ENCODE data around the gene NPIPB8. TPM values are rescaled to one million over a fixed set of nuclear protein-coding genes. Genes with fewer than 3 reads are reported as not detected.
A peak's percentile ranks its signal among the peaks of the same experiment; 100 is the strongest.

The NPIPB8 gene
- total and polyA plus RNA-seq, 2 experiments from 2014 or later: 0.14 TPM; not detected in 1

GRCh38 chr16:28596115-28596630, 41.7 kb upstream of the NPIPB8 start:
- Histone ChIP-seq H3K27ac (ENCODE audit: low read depth) (no peak overlapping the region), H3K4me2 (no peak overlapping the region), H3F3A (replicated peaks; ENCODE audit: low read depth) (no peaks in the 10 kb centered on the region), H3K79me2 (replicated peaks; ENCODE audit: insufficient read depth) (no peaks in the 10 kb centered on the region), H3K27me3 (ENCODE audit: insufficient read depth) (no peaks in the 10 kb centered on the region), H3K36me3 (ENCODE audit: insufficient read depth) (no peaks in the 10 kb centered on the region), H2AFZ (0 out of 2 replicates have a peak overlapping the region, but pooled peaks have one; percentile 78), H3K4me1 (ENCODE audit: insufficient read depth) (peaks cover 4% of the 10 kb centered on the region; the same call in 1 of the 2 replicates), H4K20me1 (replicated peaks; ENCODE audit: insufficient read depth) (no peaks in the 10 kb centered on the region), H3K9me2 (ENCODE audit: insufficient read depth) (no peaks in the 10 kb centered on the region; the same call in 1 of the 2 replicates), H3K4me3 (no peak overlapping the region)
- peaks cover 21% of the 10 kb centered on the region for H3K4me1 Mint-ChIP-seq
- no peaks in the 10 kb centered on the region for H3K9me3 Mint-ChIP-seq
- no peak for TF ChIP-seq POLR2AphosphoS5 (IDR thresholded peaks at IDR 0.05; ENCODE audit: low read depth)
- TF ChIP-seq ETS1 (IDR thresholded peaks at IDR 0.05): no peak
- TF ChIP-seq ZNF462 (CRISPR knock-in tag; IDR thresholded peaks at IDR 0.05): no peak
- TF ChIP-seq EZH2phosphoT487 (IDR thresholded peaks at IDR 0.05; ENCODE audit: unreplicated experiment): no peak
- TF ChIP-seq STAT1 (IDR thresholded peaks at IDR 0.05; ENCODE audit: unreplicated experiment): no peak
- no peak for TF ChIP-seq ZNF114 (CRISPR knock-in tag; IDR thresholded peaks at IDR 0.05)
- TF ChIP-seq, protein P1, sequence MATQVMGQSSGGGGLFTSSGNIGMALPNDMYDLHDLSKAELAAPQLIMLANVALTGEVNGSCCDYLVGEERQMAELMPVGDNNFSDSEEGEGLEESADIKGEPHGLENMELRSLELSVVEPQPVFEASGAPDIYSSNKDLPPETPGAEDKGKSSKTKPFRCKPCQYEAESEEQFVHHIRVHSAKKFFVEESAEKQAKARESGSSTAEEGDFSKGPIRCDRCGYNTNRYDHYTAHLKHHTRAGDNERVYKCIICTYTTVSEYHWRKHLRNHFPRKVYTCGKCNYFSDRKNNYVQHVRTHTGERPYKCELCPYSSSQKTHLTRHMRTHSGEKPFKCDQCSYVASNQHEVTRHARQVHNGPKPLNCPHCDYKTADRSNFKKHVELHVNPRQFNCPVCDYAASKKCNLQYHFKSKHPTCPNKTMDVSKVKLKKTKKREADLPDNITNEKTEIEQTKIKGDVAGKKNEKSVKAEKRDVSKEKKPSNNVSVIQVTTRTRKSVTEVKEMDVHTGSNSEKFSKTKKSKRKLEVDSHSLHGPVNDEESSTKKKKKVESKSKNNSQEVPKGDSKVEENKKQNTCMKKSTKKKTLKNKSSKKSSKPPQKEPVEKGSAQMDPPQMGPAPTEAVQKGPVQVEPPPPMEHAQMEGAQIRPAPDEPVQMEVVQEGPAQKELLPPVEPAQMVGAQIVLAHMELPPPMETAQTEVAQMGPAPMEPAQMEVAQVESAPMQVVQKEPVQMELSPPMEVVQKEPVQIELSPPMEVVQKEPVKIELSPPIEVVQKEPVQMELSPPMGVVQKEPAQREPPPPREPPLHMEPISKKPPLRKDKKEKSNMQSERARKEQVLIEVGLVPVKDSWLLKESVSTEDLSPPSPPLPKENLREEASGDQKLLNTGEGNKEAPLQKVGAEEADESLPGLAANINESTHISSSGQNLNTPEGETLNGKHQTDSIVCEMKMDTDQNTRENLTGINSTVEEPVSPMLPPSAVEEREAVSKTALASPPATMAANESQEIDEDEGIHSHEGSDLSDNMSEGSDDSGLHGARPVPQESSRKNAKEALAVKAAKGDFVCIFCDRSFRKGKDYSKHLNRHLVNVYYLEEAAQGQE (IDR thresholded peaks at IDR 0.05; ENCODE audit: unreplicated experiment): no peak
- no peak for TF ChIP-seq JUNB (IDR thresholded peaks at IDR 0.05; ENCODE audit: unreplicated experiment)
- TF ChIP-seq CREB1 (CRISPR knock-in tag; IDR thresholded peaks at IDR 0.05; ENCODE audit: low read depth): no peak
- ATAC-seq (no peak), DNase-seq (ENCODE audit: low spot score) (no peak)
- H3K36me3 Mint-ChIP-seq (ENCODE audit: low read depth): no peaks in the 10 kb centered on the region
- H3K27ac Mint-ChIP-seq: peak overlapping the region; percentile 83; the same call in 1 of the 2 replicates
- peaks cover 10% of the 10 kb centered on the region for H3K27me3 Mint-ChIP-seq (ENCODE audit: insufficient read depth, low read depth, poor library complexity)
- H3K4me3 Mint-ChIP-seq: no peak overlapping the region
